ENCODE measurements around the gene DSE.

DSE gene

DNA sequence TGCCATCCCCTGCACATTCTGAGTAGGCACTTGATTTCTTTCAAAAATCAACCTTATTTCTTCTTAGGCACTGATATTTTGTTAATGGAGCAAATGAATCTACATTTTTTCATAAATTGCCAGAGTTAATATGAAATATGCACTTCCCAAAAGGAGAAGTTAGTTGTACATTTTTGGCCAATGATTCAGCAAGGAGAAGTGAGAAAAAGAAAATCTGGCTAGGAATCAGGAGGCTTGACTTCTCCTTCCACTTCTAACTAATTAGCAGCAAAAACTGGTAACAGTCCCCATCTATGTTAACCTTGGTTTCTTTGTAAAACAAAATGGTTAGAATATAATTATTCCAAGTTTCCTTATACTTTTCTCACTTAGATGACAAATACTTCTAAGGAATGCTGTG lies 7.0 kb upstream of the DSE start:
- DNase-seq: no peak

DNA sequence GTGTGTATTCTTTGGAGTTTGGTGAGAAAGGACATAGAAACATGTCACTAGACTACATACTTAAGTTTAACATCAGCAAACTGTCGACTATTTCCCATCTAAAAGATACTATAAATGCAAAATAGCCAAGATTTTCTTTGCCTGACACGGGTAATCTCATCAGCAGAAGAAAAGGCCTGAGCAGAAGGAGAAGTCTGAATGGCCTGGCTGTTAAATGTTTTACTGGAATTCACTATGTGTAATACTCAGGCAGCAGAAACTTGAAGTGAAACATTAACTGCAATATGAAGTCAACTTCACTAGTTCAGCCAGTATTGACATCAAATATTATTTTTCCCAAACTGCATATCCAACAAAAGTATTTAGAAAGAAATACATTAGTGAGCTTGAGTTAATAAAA lies 6.4 kb upstream of the DSE start:
- no peak for DNase-seq

DNA sequence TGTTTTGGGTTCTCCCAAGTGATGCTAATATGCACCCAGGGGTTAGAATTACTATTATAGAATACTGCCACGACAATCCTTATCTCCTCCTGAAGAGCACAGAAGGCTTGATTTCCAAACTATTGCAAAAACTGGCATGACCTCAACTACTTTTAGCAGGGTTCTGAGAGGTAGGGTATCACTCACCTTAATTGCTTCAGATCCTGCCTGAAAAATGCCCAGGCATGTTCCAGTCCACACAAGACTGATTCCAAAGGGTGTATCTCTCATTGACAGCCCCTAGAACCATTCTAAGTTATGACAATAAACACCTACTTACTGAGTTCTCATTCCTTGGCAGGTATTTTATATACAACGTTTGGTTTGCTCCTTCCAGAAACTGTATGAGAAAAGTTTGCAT lies 5.0 kb upstream of the DSE start:
- no peak for DNase-seq

DNA sequence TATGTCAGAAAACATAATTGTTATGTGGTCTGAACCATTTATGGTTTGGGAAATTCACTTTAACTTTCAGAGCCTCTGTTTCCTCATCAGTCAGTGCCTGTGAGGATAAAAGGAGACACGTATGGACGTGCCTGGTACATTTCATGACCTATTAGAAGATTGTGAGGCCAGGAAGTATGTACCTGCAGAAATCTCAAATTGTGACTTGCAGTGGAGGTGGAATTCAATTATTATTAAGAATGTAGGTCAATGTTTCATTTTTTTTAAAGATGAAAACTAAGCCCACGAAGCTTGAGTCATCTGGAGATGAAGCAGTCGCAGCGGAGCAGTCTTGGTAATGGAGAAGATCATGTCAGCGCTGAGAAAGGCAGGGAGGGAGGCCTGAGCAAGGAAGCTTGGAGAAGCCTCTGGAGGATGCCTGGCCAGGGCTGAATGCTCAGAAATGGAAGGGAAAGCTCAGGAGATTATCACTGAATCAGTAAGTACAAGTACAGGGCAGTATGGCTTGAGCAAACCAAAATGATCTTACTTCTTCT lies 3.9 kb upstream of the DSE start:
- no peak for DNase-seq

DNA sequence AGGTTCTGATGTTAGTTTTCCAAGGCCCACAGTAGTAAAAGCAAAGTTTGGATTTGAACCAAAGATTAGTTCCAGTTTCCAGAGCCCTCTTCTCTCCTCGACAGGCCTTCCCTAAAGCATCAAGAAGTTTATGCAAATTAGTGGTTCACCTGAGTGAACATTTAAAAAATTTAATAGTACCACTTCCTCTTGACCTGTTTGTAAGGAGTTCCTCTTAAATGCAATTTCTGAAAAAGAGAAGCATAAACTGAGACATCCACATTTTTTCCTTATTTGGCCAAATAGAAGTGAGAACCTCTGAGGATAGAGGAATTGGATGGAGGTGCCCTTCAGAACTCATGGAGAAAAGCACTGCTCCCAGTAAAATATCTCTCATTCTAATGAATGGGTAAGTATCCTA lies 1.2 kb upstream of the DSE start:
- no peak for DNase-seq

DNA sequence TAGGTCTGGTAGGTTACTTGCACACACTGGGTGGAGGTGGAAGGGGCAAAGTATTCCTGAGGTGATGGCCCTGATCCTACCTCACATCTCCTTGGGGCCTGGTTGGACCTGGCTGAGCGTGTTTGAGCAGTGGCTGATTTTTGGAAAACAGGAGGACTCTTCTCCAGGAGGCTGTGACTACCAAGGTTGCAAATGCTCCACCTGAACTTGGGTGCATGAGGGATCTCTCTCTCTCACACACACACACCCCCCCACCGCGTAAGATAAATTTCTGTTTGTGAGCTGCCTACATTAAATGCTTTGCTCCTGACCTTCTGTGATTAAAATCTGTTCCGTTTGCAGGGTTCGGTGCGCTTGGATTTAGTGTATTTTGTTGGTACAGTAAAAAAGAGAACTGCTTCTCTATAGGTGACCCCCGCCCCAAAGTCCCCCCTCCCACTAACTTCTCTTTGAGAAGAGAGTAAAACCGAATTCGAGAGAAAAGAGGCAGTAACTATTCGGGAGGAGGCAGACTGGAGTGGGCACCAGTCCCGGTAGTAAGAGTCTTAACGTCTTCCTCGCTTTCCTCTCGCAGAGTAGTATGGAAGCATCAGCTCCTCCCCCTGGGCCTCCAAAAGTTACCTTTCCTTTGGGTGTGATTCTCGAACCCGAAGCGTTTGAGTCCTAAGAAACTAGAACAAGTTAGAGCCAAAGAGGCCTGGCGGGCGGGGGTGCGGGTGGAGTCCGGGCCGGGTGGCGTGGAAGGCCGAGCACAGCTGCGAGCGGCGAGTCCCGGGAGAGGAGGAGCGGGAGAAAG lies 585 bp upstream of the DSE start:
- DNase-seq: no peak

DNA sequence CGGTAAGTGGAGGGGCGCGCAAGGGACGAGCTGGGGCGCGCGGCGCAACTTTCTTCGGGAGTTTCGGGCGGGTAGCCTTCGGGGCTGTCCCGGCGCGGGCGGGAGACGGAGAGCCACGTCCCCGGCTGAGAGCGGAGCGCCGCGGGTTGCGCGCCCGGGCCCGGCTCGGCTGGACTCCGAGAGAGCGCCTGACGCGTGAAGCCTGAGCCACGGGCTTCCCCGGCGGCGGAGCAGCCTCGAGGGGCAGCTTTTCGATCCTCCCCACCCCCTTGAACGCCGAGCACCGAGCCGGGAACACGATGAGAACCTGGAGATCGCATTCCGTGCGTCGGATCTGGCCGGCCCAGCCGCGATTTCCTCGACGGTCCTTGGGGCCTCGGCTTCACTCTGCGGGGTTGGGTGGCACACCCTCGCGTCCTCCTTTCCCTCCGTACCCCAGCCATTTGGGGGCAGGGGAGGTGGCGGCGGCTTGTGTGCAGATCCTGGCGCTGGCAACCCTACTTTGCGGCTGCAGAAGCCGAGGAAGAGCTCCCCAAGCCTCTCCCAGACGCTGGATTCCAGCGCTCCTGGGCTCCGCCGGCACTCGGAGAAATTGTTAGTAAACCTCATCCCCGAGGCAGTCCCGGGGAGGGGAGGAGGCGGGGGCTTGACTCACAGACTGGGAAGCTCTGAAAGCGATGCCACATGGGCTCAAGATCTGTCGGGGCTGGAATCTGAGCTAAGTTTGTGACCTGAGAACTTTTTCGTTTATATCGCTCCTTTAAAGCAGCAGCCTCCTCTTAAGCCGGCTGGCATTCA lies 572 bp downstream of the DSE start:
- DNase-seq: peak; percentile 25

DNA sequence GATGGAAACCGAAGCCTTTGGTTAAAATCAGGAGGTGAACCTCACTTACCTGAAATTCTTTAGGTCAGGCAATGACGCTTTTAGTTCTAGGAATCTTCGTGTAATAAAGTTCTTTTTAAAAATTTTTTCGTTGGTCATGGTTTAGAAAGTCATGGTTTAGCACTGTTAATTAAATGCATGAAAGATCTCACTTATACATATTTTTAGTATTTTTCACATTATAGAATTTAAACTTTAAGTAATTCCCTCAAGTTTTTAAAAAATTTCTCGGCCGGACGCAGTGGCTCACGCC lies 1.1 kb downstream of the DSE start:
- DNase-seq: no peak

DNA sequence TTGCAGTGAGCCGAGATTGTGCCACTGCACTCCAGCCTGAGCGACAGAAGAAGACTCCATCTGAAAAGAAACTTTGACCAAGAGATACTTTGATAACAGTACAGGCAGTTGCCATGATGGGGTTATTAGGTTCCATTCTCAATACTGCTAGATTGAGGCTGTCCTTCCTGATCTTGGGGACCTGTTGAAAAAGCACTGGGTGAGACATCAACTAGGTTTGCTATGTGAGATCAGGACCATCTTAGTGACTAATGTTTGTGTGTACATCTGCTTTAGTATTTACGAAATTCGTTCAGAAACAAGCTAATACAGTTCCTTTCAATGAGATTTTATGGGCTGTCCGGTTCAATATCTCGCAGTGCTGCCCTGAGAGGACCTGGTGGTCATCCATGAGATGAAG lies 2.6 kb downstream of the DSE start:
- DNase-seq: no peak

DNA sequence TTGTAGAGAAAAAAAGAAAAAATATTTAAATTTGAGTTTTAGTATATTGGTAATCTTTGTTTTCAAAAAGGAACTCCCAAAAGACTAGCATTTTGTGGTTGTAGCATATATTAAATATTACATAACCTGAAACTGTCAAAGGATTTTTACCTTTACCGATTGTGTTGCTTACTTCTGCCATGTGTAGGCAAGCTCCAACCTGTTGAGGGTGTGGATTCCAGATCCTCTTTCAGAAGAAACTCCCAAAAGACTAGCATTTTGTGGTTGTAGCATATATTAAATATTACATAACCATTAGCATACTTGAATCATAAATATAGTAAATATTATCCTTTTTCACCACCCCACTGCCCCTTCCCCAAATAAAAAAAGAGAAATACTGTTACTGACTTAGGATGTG lies 3.2 kb downstream of the DSE start:
- DNase-seq: no peak

DNA sequence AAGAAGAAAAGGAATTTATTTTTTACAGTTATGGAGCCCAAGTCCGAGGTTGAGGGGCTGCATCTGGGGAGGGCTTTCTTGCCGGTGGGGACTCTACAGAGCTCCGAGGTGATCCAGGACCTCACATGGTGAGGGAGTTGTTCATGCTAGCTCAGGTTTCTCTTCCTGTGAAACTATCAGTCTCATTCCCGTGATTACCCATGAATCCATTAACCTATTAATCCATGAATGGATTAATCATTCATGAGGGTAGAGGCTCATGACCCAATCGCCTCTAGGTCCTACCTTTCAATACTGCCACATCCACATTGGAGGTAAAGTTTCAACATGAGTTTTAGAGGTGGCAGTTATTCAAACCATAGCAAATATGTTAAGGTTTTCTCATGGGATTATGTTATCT lies 3.8 kb downstream of the DSE start:
- no peak for DNase-seq

DNA sequence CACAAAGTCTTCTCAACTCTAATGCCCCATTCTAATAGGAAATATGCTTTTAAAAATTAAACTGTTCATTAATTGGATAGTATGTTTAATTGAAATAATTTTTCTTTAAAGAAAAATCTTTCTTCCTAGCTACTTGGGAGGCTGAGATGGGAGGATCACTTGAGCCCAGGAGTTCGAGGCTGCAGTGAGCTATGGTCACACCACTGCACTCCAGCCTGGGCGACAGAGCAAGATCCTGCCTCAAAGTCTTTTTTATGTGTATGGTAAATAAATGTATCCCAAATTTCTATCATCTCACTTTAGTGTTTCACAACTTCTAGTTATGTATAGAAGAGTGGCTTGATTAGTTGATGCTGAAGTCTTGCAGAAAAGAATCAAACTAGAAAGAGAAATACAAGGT lies 4.5 kb downstream of the DSE start:
- no peak for DNase-seq

DNA sequence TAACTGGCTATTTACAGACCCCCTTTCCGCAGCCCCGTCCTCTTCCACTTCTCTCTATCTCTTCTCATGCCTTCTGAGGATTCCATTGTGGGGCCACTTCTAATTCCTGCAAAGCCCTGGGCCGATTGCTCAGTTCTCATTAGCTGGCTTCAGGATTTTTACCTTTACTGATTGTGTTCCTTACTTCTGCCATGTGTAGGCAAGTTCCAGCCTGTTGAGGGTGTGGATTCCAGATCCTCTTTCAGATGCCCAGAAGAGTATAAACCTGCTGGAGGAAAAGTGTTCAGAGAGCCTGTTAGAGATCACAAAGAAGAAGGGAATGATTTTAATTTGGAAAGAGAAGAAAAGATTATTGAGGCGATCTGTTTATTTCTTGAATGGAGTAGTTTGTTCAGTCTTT lies 5.4 kb downstream of the DSE start:
- no peak for DNase-seq

DNA sequence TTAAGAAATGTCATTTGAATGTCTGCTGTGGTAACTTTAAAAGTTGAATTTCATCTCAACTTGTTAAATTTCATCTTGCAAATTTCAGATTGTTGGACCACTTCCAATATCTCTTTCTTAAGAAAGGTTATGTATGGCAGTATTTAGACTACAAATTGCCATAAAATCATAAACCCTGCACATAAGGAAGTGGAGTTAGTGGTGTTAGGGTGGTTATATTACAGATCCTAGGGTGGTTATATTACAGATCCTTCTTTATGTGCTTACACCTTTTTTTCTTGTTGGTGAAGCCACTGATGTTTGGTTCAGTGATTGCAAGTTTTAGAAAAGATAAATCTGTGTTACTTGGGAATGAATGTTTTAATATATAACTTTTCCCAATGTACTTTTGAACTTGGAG lies 9.0 kb downstream of the DSE start:
- DNase-seq: no peak

DNA sequence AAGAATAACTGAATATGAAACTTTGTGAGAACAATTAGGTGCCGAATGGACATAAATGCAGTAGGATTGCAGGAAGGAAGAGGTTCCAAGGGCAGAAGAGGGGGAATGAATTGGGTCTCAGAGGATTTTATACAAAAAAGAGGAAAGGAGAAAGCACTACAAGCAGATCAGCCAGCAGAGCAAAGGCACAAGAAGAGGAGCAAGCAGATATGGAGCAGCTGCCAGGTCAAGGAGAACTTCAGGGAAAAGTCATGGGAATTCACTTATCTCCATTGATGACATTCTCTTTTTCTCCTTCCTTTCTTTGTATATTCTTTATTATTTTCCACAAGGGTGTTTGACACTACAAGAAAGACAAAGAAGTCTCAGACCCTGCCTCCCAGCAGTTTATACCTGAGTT lies 9.6 kb downstream of the DSE start:
- no peak for DNase-seq

DNA sequence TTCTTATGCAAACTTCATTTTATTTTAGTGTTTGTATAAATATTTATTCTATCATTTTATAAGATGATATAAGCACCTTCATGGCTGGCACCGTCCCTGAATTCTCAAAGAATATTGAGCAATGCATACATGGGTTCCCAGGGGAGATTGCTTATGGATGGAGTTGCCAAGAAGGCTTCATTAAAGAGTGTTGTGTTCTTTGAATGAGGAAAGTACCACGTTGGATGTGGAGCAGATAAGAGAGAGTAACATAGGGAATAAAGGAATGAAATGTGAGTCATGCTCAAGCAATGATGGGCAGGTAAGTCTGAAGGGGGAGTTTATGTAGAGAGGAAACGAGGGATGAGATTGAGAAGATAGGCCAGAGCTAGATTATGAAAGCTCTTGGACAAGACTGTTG lies 10.3 kb downstream of the DSE start:
- no peak for DNase-seq

DNA sequence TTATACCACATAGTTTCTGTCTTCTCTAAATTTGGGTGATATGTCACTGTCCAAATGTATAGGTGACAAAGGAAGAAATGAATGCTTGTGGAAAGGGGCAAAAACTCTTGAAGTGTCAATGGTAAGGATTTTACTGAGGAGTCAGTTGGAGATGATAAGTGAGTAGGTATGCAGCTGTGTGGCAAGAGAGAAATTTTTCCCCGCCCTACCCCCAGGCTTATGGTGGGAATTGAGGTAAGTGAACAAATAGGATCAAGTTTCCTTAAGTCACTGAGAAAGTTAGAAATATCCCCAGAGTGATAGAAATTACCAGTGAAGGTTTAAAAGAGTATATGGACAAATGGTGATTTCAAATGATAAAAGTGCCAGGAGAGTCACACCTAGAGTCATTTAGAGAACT lies 11.8 kb downstream of the DSE start:
- no peak for DNase-seq

DNA sequence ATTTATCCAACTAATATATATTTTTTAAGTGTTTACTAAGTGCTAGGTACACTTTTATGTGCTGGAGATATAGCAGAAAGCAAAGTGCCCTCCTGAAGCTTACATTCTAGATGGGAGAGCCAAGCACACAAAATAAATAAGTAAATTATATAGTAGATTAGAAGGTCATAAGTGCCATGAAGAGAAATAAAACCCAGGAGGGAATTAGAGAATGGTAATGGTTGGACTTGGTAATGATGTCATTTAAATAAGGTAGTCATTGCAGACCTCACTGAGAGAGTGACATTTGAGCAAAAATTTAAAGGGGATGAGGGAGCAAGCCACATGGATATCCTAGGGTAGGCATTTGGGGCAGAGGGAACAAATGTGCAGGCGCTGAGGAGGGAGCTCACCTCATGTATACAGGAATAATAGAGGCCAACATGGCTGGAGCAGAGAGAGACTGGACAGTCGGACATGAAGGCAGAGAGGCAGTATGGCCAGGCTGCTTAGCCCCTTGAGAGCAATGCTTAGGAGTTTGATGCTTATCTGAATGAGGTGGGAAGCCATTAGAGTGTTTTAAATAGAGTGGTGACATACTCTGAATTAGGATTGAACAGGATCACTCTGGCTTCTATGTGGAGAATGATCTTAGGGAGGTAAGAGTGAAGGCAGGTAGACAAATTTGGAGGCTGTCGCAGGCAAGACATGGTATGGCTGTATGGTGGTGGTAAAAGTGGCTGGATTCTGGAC lies 14.1 kb downstream of the DSE start:
- DNase-seq: no peak

DNA sequence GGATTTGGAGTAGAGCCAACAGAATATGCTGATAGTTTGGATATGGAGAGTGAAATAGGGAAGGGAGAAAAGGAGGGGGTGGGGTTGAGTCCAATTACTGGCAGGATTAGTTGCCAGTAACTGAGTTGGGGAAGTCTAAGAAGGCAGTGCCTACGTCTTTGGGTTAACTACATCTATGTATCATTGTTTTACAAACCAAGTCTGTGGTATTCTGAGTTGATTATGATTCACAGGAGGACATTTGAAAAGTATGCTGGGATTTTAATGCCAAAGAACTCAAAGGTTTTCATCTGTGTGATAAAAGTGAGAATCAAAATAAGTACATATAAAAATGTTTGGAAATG lies 14.7 kb downstream of the DSE start:
- DNase-seq: no peak

DNA sequence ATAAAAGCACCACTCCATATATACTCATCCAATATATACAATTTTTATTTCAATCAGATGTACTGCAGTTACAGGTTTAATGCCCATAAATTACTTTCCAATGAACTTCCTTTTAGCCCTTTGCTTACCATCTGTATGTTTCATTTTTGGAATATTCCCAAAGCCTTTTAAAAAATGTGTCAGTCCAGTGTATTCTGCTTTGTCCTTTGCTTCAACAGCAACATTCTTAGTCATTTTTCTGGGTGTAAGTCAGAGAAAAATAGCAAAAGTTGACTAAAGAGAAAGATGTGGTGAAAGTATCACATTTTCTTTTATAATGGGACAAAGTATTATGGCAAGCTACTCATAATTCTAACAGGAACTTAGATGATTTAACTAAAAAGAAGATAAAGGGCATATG lies 15.2 kb downstream of the DSE start:
- DNase-seq: no peak

DNA sequence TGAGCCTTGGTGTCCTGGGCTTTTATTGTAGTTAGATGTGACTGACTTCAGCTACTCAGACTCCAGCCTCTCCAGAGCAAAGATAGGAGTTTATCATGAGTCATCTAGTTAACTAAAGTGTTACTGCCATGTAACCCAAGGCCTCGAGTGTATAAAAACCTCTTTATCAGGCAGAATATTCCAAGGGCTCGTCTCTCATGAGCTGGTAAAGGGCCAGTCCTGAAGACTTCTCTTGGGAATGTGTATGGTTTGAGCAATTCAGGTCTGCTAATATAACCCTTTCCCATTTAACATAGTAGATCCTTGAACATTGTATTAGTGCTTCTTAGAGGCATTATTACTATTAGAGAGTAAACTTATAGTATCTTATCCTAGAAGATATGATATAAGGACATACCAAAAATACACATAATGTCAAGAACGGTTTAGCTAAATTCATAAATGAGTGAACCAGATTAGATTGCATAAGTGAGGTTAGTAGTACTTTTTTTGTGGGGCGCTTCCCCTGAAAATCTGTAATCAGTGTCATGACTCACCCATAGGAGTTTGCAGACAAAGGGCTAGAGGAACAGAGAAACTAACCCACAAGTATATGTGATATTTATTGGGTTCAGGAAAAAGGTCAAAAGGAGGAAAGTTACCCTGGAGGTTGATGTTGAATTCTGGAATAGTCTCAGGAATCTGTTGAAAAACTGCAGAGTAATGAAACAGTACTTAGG lies 16.0 kb downstream of the DSE start:
- DNase-seq: peak; percentile 9

DNA sequence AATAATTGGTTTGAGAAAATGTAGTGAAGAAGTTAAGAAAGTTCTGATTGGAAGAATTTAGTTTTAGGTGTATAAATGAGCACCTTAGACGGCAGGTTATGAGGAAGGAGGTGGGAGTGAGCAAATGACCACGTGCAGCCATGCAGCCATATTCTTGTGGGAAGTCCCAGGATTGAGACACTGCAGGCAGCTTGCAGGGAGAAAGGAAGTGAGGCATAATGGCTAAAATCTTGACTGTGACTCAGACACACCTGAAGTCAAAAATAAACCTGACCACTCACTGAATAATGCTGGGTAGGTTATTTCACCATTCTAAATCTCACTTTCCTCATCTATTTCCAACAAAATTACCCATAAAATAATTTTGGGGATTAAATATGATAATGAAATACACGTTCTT lies 16.6 kb downstream of the DSE start:
- DNase-seq: peak; percentile 12

DNA sequence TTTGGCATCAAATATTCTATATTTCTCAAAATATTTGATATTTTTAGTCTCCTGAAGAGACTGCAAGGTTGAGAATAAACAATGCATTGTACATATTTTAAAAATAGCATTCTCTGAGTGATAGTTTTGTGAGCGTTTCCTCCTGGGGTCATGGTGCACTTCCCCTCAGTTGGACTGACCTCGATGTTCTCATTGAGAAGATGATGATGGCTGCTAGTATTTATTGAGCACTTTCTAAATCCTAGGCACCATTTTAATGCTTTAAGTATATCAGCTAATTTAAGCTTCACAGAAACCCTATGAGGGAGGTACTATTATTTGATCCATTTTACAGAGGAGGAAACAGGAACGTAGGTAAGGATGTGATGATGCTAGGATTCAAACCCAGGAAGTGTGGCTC lies 18.2 kb downstream of the DSE start:
- no peak for DNase-seq
